ENCODE results near the gene UXS1.

Gene UXS1

GRCh38 chr2:106127776-106128268 lies 66.3 kb downstream of the UXS1 start:
- no peak for DNase-seq

GRCh38 chr2:106127282-106127771 lies 66.8 kb downstream of the UXS1 start:
- no peak for DNase-seq

DNA sequence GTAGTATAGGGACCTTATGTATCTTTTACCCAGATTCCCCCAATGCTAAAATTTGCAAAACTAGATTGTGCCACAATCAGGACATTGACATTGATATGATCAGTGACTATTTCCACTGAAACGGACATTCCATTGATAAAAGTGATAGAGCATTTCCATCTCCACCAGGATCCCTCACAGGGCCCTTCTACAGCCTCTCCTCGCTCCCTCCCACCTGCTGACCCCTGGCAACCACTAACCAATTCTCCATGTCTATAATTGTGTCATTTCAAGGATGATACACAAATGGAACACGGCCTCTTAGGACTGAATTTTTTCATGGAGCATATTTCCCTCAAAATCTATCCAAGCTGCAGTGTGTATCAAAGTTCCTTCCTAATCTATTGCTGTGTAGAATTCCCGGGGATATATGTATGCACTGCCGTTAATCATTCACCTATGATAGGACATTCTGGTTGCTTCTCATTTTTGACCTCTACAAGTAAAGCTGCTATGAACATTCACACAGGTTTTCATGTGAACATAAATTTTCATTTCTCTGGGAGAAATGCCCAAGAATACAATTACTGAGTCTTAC lies 67.3 kb downstream of the UXS1 start:
- DNase-seq: no peak

GRCh38 chr2:106126295-106126694 lies 67.8 kb downstream of the UXS1 start:
- DNase-seq: no peak

GRCh38 chr2:106124905-106125549 lies 69.1 kb downstream of the UXS1 start:
- no peak for DNase-seq

- no peak for DNase-seq
Observed at GRCh38 chr2:106124106-106124756, 69.9 kb downstream of the UXS1 start.

DNA sequence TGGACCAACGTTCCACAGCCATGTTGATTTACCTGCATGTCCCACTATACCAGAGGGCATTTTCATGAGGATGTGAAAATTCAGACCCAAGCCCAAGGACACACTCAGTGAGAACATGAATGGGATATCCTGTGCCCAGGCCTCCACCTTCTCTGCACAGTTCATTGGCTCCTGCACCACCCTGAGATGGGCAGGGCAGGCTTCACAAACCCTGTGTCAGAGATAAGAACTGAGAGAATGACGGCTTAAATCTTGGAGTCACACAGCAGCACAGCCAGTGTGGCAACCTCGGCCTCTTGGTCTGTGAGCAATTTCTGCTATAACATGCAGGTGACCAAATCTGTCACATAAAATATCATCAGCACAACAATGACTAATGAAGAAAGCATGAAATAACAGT lies 71.9 kb downstream of the UXS1 start:
- no peak for DNase-seq

- no peak for DNase-seq
Observed at GRCh38 chr2:106120432-106120831, 73.7 kb downstream of the UXS1 start.

DNA sequence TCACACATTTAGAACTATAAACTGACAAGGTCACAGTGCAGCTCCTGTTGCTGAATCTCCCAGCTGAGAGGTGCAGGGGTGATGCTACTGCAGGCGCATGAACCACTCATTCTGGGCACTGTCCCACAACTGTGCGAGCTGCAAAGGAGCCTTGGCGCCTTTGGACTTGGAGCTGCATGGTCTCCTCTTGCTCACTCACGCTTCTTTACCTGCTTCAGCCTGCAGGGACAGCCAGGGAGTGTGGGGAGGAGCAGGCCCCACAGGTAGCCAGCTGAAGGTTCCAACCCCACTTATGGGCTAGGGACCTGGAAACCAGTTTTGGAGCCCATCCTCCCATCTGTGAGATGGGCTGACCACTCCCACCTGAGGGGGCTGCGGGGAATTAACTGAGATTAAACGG lies 75.0 kb downstream of the UXS1 start:
- no peak for DNase-seq

- no peak for DNase-seq
Observed at GRCh38 chr2:106117882-106118684, 76.0 kb downstream of the UXS1 start.

GRCh38 chr2:106117347-106117746 lies 76.8 kb downstream of the UXS1 start:
- no peak for DNase-seq

- no peak for DNase-seq
Observed at GRCh38 chr2:106116248-106116647, 77.9 kb downstream of the UXS1 start.

- DNase-seq: no peak
Observed at GRCh38 chr2:106115665-106116064, 78.4 kb downstream of the UXS1 start.

DNA sequence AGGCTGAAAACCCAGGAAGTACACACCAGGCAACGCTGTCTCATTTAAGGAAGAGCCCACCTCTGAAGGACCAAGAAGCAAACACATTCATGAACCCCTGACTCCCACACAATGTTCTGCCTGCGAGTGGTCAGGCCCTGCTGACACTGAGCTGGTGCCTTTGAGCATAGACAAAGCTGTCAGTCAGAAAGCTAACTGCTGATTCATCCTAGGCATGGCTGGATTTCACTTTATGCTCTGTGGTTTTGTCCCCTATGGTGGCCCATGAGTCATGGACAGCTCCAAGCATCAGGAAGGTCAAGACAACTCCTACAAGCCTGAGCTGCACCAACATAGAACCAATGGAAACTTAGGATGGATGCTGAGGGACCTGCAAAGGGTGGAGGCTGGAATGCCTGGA lies 78.9 kb downstream of the UXS1 start:
- no peak for DNase-seq

GRCh38 chr2:106114166-106114565 lies 79.9 kb downstream of the UXS1 start:
- no peak for DNase-seq

DNA sequence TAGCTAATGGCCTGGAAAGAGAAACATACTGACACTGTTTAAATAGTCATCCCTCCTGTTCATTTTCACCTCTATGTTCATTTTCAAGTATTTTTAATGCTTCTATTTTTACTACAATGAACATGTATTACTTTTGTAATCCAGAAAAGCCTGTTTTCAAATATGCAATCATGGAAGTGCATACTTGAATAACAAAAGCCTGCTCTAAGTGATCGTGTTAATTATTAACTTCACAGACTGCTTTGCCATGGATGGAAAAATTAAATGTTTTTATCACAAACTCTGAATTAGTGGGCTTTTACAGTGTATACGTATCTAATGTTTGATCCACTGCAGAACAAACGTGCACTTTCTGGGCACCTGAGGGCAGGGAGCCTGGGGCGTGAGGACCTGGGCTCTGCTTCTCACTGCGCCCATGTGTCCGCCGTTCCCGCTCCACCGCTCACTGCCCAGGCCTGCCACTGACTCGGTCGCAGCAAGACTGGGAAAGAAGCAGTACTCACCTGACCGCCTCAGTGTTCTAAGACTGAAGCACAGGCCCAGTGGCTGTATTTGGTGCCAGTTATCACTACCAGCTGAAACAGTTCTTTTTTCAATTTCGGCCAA lies 80.6 kb downstream of the UXS1 start:
- DNase-seq: no peak

DNA sequence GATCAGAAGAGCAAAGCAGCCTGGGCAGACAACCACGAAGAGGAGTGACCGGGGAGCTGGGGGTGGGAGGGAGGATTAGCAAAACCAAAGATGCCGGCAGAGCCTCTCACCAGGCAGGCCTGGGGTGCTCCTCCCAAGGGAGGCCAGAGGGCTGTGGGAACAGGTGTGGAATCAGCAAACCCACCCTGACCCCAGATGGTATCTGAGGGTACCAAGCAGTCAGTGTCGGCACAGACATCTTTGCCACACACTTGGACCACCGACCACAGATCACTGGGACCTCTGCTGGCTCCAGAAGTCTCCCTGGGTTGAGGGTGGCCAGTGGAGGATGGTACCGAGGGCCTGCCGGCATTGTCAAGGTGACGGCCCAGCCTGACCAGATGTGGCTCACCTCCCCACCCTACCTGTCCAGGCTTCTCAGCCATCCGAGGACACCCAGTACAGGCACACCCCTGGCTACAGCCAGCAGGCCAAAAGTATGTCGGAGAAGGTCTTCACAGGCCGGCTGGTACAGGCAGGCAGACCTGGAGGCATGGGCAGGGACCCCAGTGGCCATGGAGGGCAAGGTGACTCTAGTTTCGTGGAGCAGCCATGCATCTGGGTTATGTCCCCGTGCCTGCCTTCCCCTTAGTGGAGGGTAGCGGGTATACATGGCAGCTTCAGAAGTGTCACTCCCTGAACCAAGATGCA lies 82.1 kb downstream of the UXS1 start:
- DNase-seq: no peak

DNA sequence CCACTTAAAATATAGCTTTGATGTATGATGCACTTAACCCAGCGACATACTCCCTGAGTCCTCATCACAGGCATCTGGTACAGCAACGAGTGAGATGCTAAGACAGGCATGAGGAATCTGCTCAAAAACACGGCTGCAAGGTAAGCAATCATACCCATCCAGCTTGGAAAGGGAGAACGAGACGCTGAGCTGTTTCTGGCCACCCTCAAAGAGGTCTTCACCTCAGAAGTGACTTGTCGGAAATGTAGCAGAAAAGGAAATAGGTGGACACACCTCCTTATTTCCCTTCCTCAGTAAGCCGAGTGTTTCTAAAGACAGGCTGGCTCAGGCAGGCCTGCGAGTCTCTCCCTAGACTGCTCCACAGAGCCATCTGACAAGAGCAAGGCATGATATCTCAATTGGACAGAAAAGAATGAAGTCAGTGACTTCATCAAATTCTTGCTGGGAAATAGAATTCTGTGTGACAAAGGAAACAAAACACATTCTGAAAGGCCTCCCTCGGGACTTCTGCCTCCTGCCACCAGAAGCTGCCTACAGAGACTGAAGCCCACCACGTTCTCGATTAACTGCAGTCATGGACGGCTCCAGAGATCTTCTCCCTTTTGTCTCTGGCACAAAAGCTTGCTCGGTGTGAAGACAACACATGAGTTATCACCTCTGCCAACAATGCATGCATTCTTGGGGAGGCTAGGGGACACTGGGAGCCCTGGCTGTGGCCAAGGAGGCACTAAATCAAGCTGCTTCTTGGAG lies 84.3 kb downstream of the UXS1 start:
- no peak for DNase-seq

DNA sequence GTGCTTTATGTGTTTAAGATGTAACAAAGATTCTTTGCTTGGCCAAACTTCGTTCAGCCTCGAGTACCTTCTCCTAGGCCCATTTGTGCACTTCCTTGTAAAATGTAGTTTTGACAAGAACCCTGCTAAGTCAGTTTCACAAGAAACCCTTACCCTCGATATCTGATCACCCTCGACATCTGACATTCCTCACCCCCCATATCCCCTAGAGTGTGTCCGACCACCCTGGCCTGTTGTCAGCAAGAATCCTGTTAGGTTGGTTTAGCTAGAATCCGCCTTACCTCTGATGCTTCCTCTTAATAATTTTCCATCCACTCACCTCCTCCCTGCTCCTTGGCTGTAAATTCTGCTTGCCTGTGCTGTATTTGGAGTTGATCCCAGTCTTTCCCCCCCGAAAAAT lies 85.3 kb downstream of the UXS1 start:
- DNase-seq: no peak

DNA sequence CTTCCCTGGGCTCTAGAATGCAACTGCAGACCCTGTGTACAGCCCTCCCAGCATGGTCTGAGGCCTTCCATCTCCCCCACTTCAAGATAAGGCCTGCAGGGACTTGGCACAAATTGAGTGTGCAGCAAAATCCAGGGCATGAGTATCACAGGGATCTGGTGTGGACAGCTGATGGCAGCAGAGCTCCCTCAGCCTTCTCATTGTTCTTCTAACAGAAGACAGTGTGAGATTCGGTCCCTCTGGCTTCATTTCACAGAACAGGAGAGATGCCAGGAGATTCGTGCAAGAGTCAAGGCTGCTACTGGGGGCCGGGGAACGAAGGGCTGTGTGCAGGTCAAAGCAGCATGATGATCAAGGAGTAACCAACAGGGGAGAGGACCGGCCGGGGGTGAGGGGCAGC lies 85.8 kb downstream of the UXS1 start:
- DNase-seq: peak; percentile 33

DNA sequence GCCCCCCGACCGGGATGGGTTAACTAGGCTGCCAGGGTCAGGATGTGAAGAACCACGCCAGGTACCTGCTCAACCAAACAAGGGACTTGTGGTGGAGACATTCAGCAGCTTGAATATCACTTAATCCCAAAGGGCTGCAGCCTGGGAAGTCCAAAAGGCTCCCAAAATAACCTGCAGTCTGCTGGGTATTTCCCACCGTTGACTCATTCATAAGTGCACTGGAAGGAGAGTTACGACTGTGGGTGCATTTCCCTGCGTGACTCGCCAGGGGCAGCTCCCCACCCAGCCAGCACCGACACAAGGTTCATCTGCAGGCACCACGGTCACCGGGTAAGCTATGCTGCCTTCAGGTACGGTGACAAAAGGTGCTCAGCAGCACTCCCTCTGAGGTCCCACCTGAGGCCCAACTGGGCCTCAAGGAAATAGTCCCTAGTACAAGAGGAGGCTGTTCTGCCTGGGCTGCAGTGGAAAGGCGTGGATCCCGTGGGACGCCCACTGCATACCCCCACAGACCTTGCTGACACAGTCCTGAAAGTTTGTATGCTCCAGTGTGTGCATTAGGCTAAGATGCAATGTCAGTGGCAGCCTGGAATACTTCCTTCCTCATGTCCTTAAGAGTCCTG lies 86.5 kb downstream of the UXS1 start:
- peak; percentile 57 for DNase-seq
